Subcutaneous abdominal adipose tissue (tissue), 5 donors: ENCODE measurements around the gene FADS6.
"Not testable (repeated sequence)": the region's sequence is repeated elsewhere in the genome, so short reads cannot be mapped to it uniquely, and the experiment has no call there.

Experiments used
- H3K27ac ChIP-seq: one replicate; pipeline ENCODE4 v1.7.0; 2013; ENCODE audit warnings: low read depth, mild to moderate bottlenecking, inconsistent platforms, low read length, moderate library complexity
- H3K27me3 ChIP-seq, 5 donors: one replicate each; pipeline ENCODE4 v1.7.0; 2013; ENCODE audit warnings: low read length in 5 of 5, inconsistent platforms in 1 of 5; ENCODE audit not compliant: control insufficient read depth in 5 of 5, insufficient read depth in 4 of 5
- H3K36me3 ChIP-seq, 5 donors: one replicate each; pipeline ENCODE4 v1.7.0; 2013; ENCODE audit warnings: low read length in 5 of 5; ENCODE audit not compliant: control insufficient read depth in 5 of 5, insufficient read depth in 5 of 5
- H3K4me1 ChIP-seq, 5 donors: one replicate each; pipeline ENCODE4 v1.7.0; 2013; ENCODE audit warnings: low read length in 5 of 5, mild to moderate bottlenecking in 3 of 5, moderate library complexity in 1 of 5; ENCODE audit not compliant: control insufficient read depth in 5 of 5, insufficient read depth in 5 of 5
- H3K4me3 ChIP-seq, 5 donors: one replicate each; pipeline ENCODE4 v1.7.0; 2013; ENCODE audit warnings: low read length in 5 of 5, low read depth in 1 of 5
- H3K9ac ChIP-seq, 5 donors: one replicate each; pipeline ENCODE4 v1.7.0; 2013; ENCODE audit warnings: low read length in 5 of 5, mild to moderate bottlenecking in 4 of 5, moderate library complexity in 3 of 5
- H3K9me3 ChIP-seq, 5 donors: one replicate each; pipeline ENCODE4 v1.7.0; 2013; ENCODE audit warnings: low read length in 5 of 5; ENCODE audit not compliant: control insufficient read depth in 5 of 5
- donor health status: healthy.
- donor health status: healthy.
- donor health status: healthy.
- donor health status: healthy.
- donor health status: healthy.

Gene FADS6

GRCh38 chr17:74920642-74921025, 27.2 kb upstream of the FADS6 start:
- no peak overlapping the region for H3K4me3 ChIP-seq
- H3K27me3 ChIP-seq, result peaks cover 40 to 85% (median 68%) of the 10 kb centered on the region in 5 donors
- peaks cover 3 to 40% (median 23%) of the 10 kb centered on the region in 5 donors for H3K4me1 ChIP-seq
- no peak overlapping the region for H3K9ac ChIP-seq
- H3K36me3 ChIP-seq, result no peaks in the 10 kb centered on the region
- H3K9me3 ChIP-seq, result peaks cover 0 to 2% (median 0%) of the 10 kb centered on the region in 5 donors
- no peak overlapping the region for H3K27ac ChIP-seq

DNA sequence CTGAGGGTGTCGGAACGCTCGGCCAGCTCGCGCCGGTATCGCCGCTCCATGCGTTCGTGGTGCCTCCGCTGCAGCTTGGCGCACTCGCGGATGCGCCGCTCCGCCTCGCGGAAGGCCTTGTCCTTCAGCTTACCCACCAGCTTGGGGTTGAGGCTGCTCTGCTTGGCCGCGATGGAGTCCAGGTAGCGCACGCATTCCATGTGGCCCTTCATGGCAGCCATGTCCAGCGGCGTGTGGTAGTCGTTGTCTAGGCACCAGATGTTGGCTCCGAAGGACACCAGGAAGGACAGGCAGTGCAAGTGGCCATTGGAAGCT, 26.8 kb upstream of the FADS6 start:
- no peak overlapping the region for H3K9ac ChIP-seq
- no peaks in the 10 kb centered on the region for H3K36me3 ChIP-seq
- H3K9me3 ChIP-seq, result peaks cover 0 to 2% (median 0%) of the 10 kb centered on the region in 5 donors
- no peak overlapping the region for H3K4me3 ChIP-seq
- peaks cover 3 to 40% (median 23%) of the 10 kb centered on the region in 5 donors for H3K4me1 ChIP-seq
- peaks cover 44 to 82% (median 65%) of the 10 kb centered on the region in 5 donors for H3K27me3 ChIP-seq
- H3K27ac ChIP-seq, result no peak overlapping the region

GRCh38 chr17:74919440-74920305, 26.2 kb upstream of the FADS6 start:
- Histone ChIP-seq H3K4me3 (no peak overlapping the region), H3K27me3 (peaks cover 44 to 81% (median 64%) of the 10 kb centered on the region in 5 donors), H3K36me3 (no peaks in the 10 kb centered on the region), H3K9me3 (peaks cover 0 to 2% (median 0%) of the 10 kb centered on the region in 5 donors), H3K4me1 (peaks cover 3 to 37% (median 21%) of the 10 kb centered on the region in 5 donors), H3K9ac (no peak overlapping the region), H3K27ac (no peak overlapping the region)

DNA sequence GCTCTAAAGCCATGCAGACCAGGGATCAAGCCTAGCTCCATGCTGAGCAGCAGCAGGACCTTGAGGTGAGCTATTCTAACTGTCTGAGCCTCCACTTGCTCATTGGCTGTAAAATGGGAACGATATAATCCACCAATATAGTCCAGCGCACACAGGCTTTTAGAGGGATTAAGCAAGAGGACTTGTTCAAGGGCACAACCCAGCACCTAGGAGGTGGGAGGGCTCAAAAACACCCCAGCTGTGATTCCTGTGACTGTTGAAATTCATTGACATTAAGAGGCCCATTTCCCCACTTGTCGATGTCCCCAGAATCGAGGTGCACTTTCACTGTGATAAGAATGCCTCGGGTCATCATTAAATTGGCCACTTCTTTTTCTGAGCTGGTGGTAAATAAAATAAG, 25.5 kb upstream of the FADS6 start:
- Histone ChIP-seq H3K27ac (no peak overlapping the region), H3K9me3 (peaks cover 0 to 2% (median 0%) of the 10 kb centered on the region in 5 donors), H3K4me1 (peaks cover 3 to 30% (median 13%) of the 10 kb centered on the region in 5 donors), H3K36me3 (no peaks in the 10 kb centered on the region), H3K9ac (no peak overlapping the region), H3K4me3 (no peak overlapping the region), H3K27me3 (peaks cover 40 to 73% (median 56%) of the 10 kb centered on the region in 5 donors)

GRCh38 chr17:74917430-74917829, 24.0 kb upstream of the FADS6 start:
- peaks cover 0 to 2% (median 0%) of the 10 kb centered on the region in 5 donors for H3K9me3 ChIP-seq
- H3K27ac ChIP-seq, result no peak overlapping the region
- no peak overlapping the region for H3K4me3 ChIP-seq
- H3K4me1 ChIP-seq, result peaks cover 0 to 18% (median 3%) of the 10 kb centered on the region in 5 donors
- H3K27me3 ChIP-seq, result peaks cover 33 to 64% (median 49%) of the 10 kb centered on the region in 5 donors
- no peak overlapping the region for H3K9ac ChIP-seq
- H3K36me3 ChIP-seq, result no peaks in the 10 kb centered on the region

- no peak overlapping the region for H3K9ac ChIP-seq
- H3K36me3 ChIP-seq, result no peaks in the 10 kb centered on the region
- no peak overlapping the region for H3K27ac ChIP-seq
- peaks cover 28 to 59% (median 44%) of the 10 kb centered on the region in 5 donors for H3K27me3 ChIP-seq
- peaks cover 0 to 17% (median 3%) of the 10 kb centered on the region in 5 donors for H3K4me1 ChIP-seq
- peaks cover 0 to 2% (median 0%) of the 10 kb centered on the region in 5 donors for H3K9me3 ChIP-seq
- no peak overlapping the region for H3K4me3 ChIP-seq
Observed at GRCh38 chr17:74916851-74917199, 23.4 kb upstream of the FADS6 start.

- Histone ChIP-seq H3K4me3 (no peak overlapping the region), H3K9ac (no peak overlapping the region), H3K9me3 (peaks cover 0 to 2% (median 0%) of the 10 kb centered on the region in 5 donors), H3K27ac (no peak overlapping the region), H3K27me3 (peaks cover 23 to 54% (median 39%) of the 10 kb centered on the region in 5 donors), H3K4me1 (peaks cover 0 to 17% (median 3%) of the 10 kb centered on the region in 5 donors), H3K36me3 (no peaks in the 10 kb centered on the region)
Observed at GRCh38 chr17:74916136-74916850, 22.9 kb upstream of the FADS6 start.

GRCh38 chr17:74911423-74911822, 18.0 kb upstream of the FADS6 start:
- H3K9me3 ChIP-seq, H3K9ac ChIP-seq, H3K36me3 ChIP-seq, H3K4me3 ChIP-seq, H3K27ac ChIP-seq, H3K4me1 ChIP-seq: not testable (repeated sequence)
- peaks cover 5 to 13% (median 8%) of the 10 kb centered on the region in 5 donors for H3K27me3 ChIP-seq

DNA sequence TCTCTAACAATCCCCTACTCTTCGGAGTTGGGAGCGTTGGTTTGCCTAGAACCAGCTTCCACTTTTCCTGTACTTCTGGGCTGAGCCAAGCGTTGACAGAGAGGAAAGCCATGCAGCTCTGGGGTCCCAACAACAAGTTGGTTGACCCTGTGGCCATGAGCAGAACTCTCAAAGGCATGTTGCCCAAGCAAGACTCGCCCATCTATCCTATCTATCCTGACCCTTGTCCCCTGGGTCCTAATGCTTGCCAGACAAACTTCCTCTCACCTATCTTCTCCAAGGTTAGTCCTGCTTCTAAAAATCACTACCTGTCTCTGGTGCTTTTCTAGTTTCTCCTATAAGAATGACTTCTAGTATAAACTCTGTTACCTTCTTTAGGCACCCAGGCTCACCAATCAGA, 15.7 kb upstream of the FADS6 start:
- H3K36me3 ChIP-seq, H3K9ac ChIP-seq: not testable (repeated sequence)

DNA sequence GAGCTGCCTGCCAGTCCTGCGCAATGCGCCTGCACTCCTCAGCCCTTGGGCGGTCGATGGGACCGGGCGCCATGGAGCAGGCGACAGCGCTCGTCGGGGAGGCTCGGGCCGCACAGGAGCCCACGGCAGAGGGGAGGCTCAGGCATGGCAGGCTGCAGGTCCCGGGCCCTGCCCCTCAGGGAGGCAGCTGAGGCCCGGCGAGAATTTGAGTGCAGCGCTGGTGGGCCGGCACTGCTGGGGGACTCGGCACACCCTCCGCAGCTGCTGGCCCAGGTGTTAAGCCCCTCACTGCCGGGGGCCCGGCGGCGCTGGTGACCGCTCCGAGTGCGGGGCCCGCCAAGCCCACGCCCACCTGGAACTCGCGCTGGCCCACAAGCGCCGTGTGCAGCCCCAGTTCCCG, 13.6 kb upstream of the FADS6 start:
- H3K4me3 ChIP-seq, result no peak overlapping the region
- no peak overlapping the region for H3K9ac ChIP-seq
- H3K27me3 ChIP-seq, result peaks cover 12 to 18% (median 15%) of the 10 kb centered on the region in 5 donors
- H3K9me3 ChIP-seq, result no peaks in the 10 kb centered on the region
- H3K4me1 ChIP-seq, result no peaks in the 10 kb centered on the region
- H3K27ac ChIP-seq, result no peak overlapping the region
- H3K36me3 ChIP-seq, result no peaks in the 10 kb centered on the region

More for the DNA sequence above, 15.7 kb upstream of the FADS6 start:
- not testable (repeated sequence) for H3K9me3 ChIP-seq, H3K4me1 ChIP-seq, H3K27ac ChIP-seq, H3K27me3 ChIP-seq, H3K4me3 ChIP-seq
